HUES48 (cell line): ENCODE results near the gene TMEM59L.
A peak's percentile ranks its signal among the peaks of the same experiment; 100 is the strongest.
"Not testable (repeated sequence)": the region's sequence is repeated elsewhere in the genome, so short reads cannot be mapped to it uniquely, and the experiment has no call there.

Source experiments
- H3K27ac ChIP-seq: one replicate; pipeline ENCODE4 v1.7.0; 2013; ENCODE audit warnings: low read depth, low read length, inconsistent platforms
- H3K27me3 ChIP-seq: 2 replicates; pipeline ENCODE4 v1.6.1; 2013; ENCODE audit warnings: mild to moderate bottlenecking, low read length; ENCODE audit not compliant: control insufficient read depth, insufficient read depth
- H3K36me3 ChIP-seq: 2 replicates; pipeline ENCODE4 v1.6.1; 2013; ENCODE audit warnings: low read length; ENCODE audit not compliant: control insufficient read depth, insufficient read depth
- H3K4me1 ChIP-seq: 2 replicates; pipeline ENCODE4 v1.6.1; 2013; ENCODE audit warnings: mild to moderate bottlenecking, low read length; ENCODE audit not compliant: control insufficient read depth, insufficient read depth
- H3K4me3 ChIP-seq: 2 replicates; pipeline ENCODE4 v1.5.1; 2013; ENCODE audit warnings: mild to moderate bottlenecking, low read depth, low read length
- H3K9ac ChIP-seq: 2 replicates; pipeline ENCODE4 v1.6.1; 2013; ENCODE audit warnings: mild to moderate bottlenecking, low read depth, low read length, moderate library complexity
- H3K9me3 ChIP-seq: 2 replicates; pipeline ENCODE4 v1.6.1; 2013; ENCODE audit warnings: low read length; ENCODE audit not compliant: control insufficient read depth, insufficient read depth

Gene TMEM59L

GRCh38 chr19:18587962-18588610 lies 24.6 kb upstream of the TMEM59L start:
- Histone ChIP-seq H3K9me3 (no peaks in the 10 kb centered on the region), H3K9ac (peak overlapping the region; percentile 78; the same call in 1 of the 2 replicates), H3K4me3 (peak overlapping the region; percentile 82), H3K27me3 (no peaks in the 10 kb centered on the region), H3K36me3 (peaks cover 3% of the 10 kb centered on the region; the same call in 1 of the 2 replicates), H3K27ac (peak overlapping the region; percentile 95), H3K4me1 (peaks cover 15% of the 10 kb centered on the region; the same call in 1 of the 2 replicates)

- Histone ChIP-seq H3K9me3 (no peaks in the 10 kb centered on the region), H3K4me1 (peaks cover 20% of the 10 kb centered on the region; the same call in 1 of the 2 replicates), H3K9ac (peak within 1 kb of the TSS; percentile 78), H3K36me3 (peaks cover 3% of the 10 kb centered on the region; the same call in 1 of the 2 replicates), H3K4me3 (peak within 1 kb of the TSS; percentile 82), H3K27ac (peak within 1 kb of the TSS; percentile 95), H3K27me3 (no peaks in the 10 kb centered on the region)
Measured at GRCh38 chr19:18588611-18589379, 23.9 kb upstream of the TMEM59L start, which contains the start of gene REX1BD. Gene REX1BD (plus strand): TSS chr19:18588798. CDS start chr19:18588802, 4 bp downstream.

GRCh38 chr19:18589380-18590272 lies 23.0 kb upstream of the TMEM59L start:
- Histone ChIP-seq H3K4me3 (peak overlapping the region; percentile 82), H3K4me1 (peaks cover 21% of the 10 kb centered on the region), H3K9me3 (no peaks in the 10 kb centered on the region), H3K27me3 (peaks cover under 1% of the 10 kb centered on the region; the same call in 1 of the 2 replicates), H3K36me3 (peaks cover 3% of the 10 kb centered on the region; the same call in 1 of the 2 replicates), H3K9ac (peak overlapping the region; percentile 78), H3K27ac (peak overlapping the region; percentile 95)

GRCh38 chr19:18590273-18591272 lies 22.1 kb upstream of the TMEM59L start:
- Histone ChIP-seq H3K27ac (peak overlapping the region; percentile 95), H3K36me3 (peaks cover 3% of the 10 kb centered on the region; the same call in 1 of the 2 replicates), H3K9ac (peak overlapping the region; percentile 65), H3K4me3 (peak overlapping the region; percentile 82), H3K4me1 (peaks cover 24% of the 10 kb centered on the region), H3K9me3 (no peaks in the 10 kb centered on the region), H3K27me3 (peaks cover 3% of the 10 kb centered on the region; the same call in 1 of the 2 replicates)

- H3K27me3 ChIP-seq, result peaks cover 3% of the 10 kb centered on the region; the same call in 1 of the 2 replicates
- no peak overlapping the region for H3K9ac ChIP-seq
- peaks cover 24% of the 10 kb centered on the region for H3K4me1 ChIP-seq
- H3K9me3 ChIP-seq, result no peaks in the 10 kb centered on the region
- no peak overlapping the region for H3K4me3 ChIP-seq
- peaks cover 3% of the 10 kb centered on the region; the same call in 1 of the 2 replicates for H3K36me3 ChIP-seq
- H3K27ac ChIP-seq, result no peak overlapping the region
Measured at GRCh38 chr19:18591735-18592385, 20.8 kb upstream of the TMEM59L start.

- H3K9me3 ChIP-seq, H3K27me3 ChIP-seq, H3K36me3 ChIP-seq, H3K9ac ChIP-seq, H3K4me3 ChIP-seq, H3K27ac ChIP-seq: not testable (repeated sequence)
- peaks cover 22% of the 10 kb centered on the region for H3K4me1 ChIP-seq
Measured at GRCh38 chr19:18592732-18593131, 19.9 kb upstream of the TMEM59L start.

- peak overlapping the region; percentile 90 for H3K27ac ChIP-seq
- H3K9me3 ChIP-seq, result no peaks in the 10 kb centered on the region
- H3K27me3 ChIP-seq, result peaks cover 3% of the 10 kb centered on the region; the same call in 1 of the 2 replicates
- peak overlapping the region; percentile 27; the same call in 1 of the 2 replicates for H3K9ac ChIP-seq
- H3K4me3 ChIP-seq, result peak overlapping the region; percentile 54
- peaks cover 15% of the 10 kb centered on the region for H3K4me1 ChIP-seq
- H3K36me3 ChIP-seq, result peaks cover 3% of the 10 kb centered on the region; the same call in 1 of the 2 replicates
Measured at GRCh38 chr19:18593367-18594095, 19.1 kb upstream of the TMEM59L start.

- H3K4me1 ChIP-seq, result peaks cover 15% of the 10 kb centered on the region
- peak overlapping the region; percentile 54 for H3K4me3 ChIP-seq
- peaks cover 3% of the 10 kb centered on the region; the same call in 1 of the 2 replicates for H3K36me3 ChIP-seq
- peak overlapping the region; percentile 90 for H3K27ac ChIP-seq
- peaks cover 3% of the 10 kb centered on the region; the same call in 1 of the 2 replicates for H3K27me3 ChIP-seq
- no peak overlapping the region; the same call in 1 of the 2 replicates for H3K9ac ChIP-seq
- H3K9me3 ChIP-seq, result no peaks in the 10 kb centered on the region
Measured at GRCh38 chr19:18594096-18594823, 18.4 kb upstream of the TMEM59L start.
